Measurements from ENCODE around the gene MAP4K3. TPM values are rescaled to one million over a fixed set of nuclear protein-coding genes. Genes with fewer than 3 reads are reported as not detected.

MAP4K3 gene
- total RNA-seq, 2 experiments from 2014 or later: 12.4 to 17.5 TPM

DNA sequence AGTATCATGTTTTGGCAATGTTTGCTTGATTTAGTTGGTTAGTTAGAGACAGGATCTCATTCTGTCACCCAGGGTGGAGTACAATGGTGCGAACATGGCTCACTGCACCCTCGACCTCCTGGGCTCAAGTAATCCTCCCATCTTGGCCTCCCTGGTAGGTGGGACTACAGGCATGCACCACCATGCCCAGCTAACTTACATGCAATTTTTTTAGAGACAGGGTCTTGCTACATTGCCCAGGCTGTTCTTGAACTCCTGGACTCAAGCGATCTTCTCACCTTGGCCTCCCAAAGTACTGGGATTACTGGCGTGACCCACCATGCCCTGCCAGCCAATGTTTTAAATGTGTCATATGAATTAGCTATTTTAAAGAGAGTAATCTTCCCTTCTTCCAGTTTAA lies 177.0 kb downstream of the MAP4K3 start:
- Histone ChIP-seq H4K20me1 (ENCODE audit: insufficient read depth, low read length) (no peaks in the 10 kb centered on the region), H3K79me2 (ENCODE audit: insufficient read depth, low read depth, low read length) (no peaks in the 10 kb centered on the region), H3K9me3 (ENCODE audit: low read length) (no peaks in the 10 kb centered on the region), H3K27ac (ENCODE audit: low read depth, low read length, poor library complexity, severe bottlenecking) (no peak overlapping the region), H3K4me3 (ENCODE audit: low read depth, low read length, poor library complexity, severe bottlenecking) (no peak overlapping the region), H3K4me2 (ENCODE audit: low read length) (no peak overlapping the region), H3K36me3 (ENCODE audit: insufficient read depth, low read length) (peaks cover 38% of the 10 kb centered on the region), H2AFZ (ENCODE audit: low read length) (no peak overlapping the region), H3K4me1 (ENCODE audit: insufficient read depth, low read length, poor library complexity, severe bottlenecking) (peaks cover 14% of the 10 kb centered on the region), H3K9me2 (ENCODE audit: insufficient read depth, low read length) (no peaks in the 10 kb centered on the region)
- ChIA-PET POLR2A (interaction anchor here (0.6 kb wide), 1 partner anchor 131 kb away, joined by 4 read pairs; no protein-coding TSS in a partner anchor), CTCF (ENCODE audit: unreplicated experiment) (no interaction called here)
- no TSS peak for BruUV-seq (replicated peaks)
- DNase-seq (ENCODE audit: low spot score): no peak
- TF ChIP-seq, protein P1, sequence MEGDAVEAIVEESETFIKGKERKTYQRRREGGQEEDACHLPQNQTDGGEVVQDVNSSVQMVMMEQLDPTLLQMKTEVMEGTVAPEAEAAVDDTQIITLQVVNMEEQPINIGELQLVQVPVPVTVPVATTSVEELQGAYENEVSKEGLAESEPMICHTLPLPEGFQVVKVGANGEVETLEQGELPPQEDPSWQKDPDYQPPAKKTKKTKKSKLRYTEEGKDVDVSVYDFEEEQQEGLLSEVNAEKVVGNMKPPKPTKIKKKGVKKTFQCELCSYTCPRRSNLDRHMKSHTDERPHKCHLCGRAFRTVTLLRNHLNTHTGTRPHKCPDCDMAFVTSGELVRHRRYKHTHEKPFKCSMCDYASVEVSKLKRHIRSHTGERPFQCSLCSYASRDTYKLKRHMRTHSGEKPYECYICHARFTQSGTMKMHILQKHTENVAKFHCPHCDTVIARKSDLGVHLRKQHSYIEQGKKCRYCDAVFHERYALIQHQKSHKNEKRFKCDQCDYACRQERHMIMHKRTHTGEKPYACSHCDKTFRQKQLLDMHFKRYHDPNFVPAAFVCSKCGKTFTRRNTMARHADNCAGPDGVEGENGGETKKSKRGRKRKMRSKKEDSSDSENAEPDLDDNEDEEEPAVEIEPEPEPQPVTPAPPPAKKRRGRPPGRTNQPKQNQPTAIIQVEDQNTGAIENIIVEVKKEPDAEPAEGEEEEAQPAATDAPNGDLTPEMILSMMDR (conservative IDR thresholded peaks at IDR 0.05; ENCODE audit: low read length): no peak
- TF ChIP-seq EZH2phosphoT487 (IDR thresholded peaks at IDR 0.05; ENCODE audit: borderline replicate concordance, low read depth, low read length): no peak
- intact Hi-C loops (cut with micrococcal nuclease; ENCODE audit: unreplicated experiment): no loop called here

DNA sequence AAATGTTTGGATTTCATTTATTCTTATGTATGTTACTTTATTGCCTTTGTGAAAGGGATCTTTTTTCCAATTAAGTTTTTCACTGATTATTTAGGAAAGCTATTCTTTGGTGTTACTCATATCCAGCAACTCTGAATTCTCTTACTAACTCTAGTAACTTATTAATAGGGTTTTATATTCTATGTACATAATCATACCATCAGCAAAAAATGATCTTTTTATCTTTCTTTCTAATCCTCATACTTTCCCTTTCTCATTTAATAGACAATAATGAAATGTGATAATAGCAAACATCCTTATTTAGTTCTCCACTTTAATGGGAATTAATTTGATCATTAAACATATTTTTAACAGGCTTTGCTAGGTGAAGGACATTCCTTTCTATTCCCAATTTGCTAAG lies 181.0 kb downstream of the MAP4K3 start:
- intact Hi-C loops (cut with micrococcal nuclease; ENCODE audit: unreplicated experiment): no loop called here

More for the DNA sequence above, 181.0 kb downstream of the MAP4K3 start:
- no peaks in the 10 kb centered on the region for H4K20me1 ChIP-seq (ENCODE audit: insufficient read depth, low read length)
- no peaks in the 10 kb centered on the region for H3K4me1 ChIP-seq (ENCODE audit: insufficient read depth, low read length, poor library complexity, severe bottlenecking)
- H2AFZ ChIP-seq (ENCODE audit: low read length): no peak overlapping the region
- POLR2A ChIA-PET: interaction anchor here (0.6 kb wide), 1 partner anchor 39 kb away, joined by 3 read pairs; no protein-coding TSS in a partner anchor
- peaks cover 59% of the 10 kb centered on the region for H3K36me3 ChIP-seq (ENCODE audit: insufficient read depth, low read length)
- H3K27ac ChIP-seq (ENCODE audit: low read depth, low read length, poor library complexity, severe bottlenecking): no peak overlapping the region
- H3K4me2 ChIP-seq (ENCODE audit: low read length): no peak overlapping the region
- TF ChIP-seq, protein P1 (conservative IDR thresholded peaks at IDR 0.05; ENCODE audit: low read length): no peak
- TF ChIP-seq EZH2phosphoT487 (IDR thresholded peaks at IDR 0.05; ENCODE audit: borderline replicate concordance, low read depth, low read length): no peak
- CTCF ChIA-PET (ENCODE audit: unreplicated experiment): no interaction called here
- no peak overlapping the region for H3K4me3 ChIP-seq (ENCODE audit: low read depth, low read length, poor library complexity, severe bottlenecking)
- H3K9me2 ChIP-seq (ENCODE audit: insufficient read depth, low read length): no peaks in the 10 kb centered on the region
- H3K79me2 ChIP-seq (ENCODE audit: insufficient read depth, low read depth, low read length): no peaks in the 10 kb centered on the region
- peaks cover 10% of the 10 kb centered on the region; the same call in 1 of the 2 replicates for H3K9me3 ChIP-seq (ENCODE audit: low read length)
- DNase-seq (ENCODE audit: low spot score): no peak
- no TSS peak for BruUV-seq (replicated peaks)
